Measurements from ENCODE around the gene IMMP2L. TPM values are rescaled to one million over a fixed set of nuclear protein-coding genes. Genes with fewer than 3 reads are reported as not detected.
"Not testable (repeated sequence)": the region's sequence is repeated elsewhere in the genome, so short reads cannot be mapped to it uniquely, and the experiment has no call there.

IMMP2L gene
- total RNA-seq, 2 experiments from 2014 or later = 17.4 to 30.2 TPM

- no peaks in the 10 kb centered on the region for H3K27me3 Mint-ChIP-seq
- H3K27ac Mint-ChIP-seq = no peak overlapping the region
- no peaks in the 10 kb centered on the region for H3K4me1 Mint-ChIP-seq (ENCODE audit: low read depth)
- peaks cover 26% of the 10 kb centered on the region for H3K36me3 Mint-ChIP-seq (ENCODE audit: low read depth)
- intact Hi-C loops (cut with micrococcal nuclease) = no loop called here
- CTCF ChIA-PET = no interaction called here
- no peak for DNase-seq
- TF ChIP-seq CTCF (IDR thresholded peaks at IDR 0.05) = no peak
- POLR2A ChIA-PET = no interaction called here
- no peak overlapping the region for H3K4me3 Mint-ChIP-seq
- ATAC-seq = no peak
- H3K9me3 Mint-ChIP-seq = peaks cover 5% of the 10 kb centered on the region
Observed at GRCh38 chr7:111475419-111475748, 86.9 kb downstream of the IMMP2L start.

- ATAC-seq (no peak), DNase-seq (no peak)
- ChIA-PET POLR2A (no interaction called here), CTCF (no interaction called here)
- Mint-ChIP-seq H3K4me1 (ENCODE audit: low read depth) (no peaks in the 10 kb centered on the region), H3K4me3 (no peak overlapping the region), H3K27ac (no peak overlapping the region), H3K36me3 (ENCODE audit: low read depth) (peaks cover 27% of the 10 kb centered on the region), H3K9me3 (peaks cover 5% of the 10 kb centered on the region), H3K27me3 (no peaks in the 10 kb centered on the region)
- intact Hi-C loops (cut with micrococcal nuclease) = no loop called here
- TF ChIP-seq CTCF (IDR thresholded peaks at IDR 0.05) = no peak
Observed at GRCh38 chr7:111474723-111475418, 87.4 kb downstream of the IMMP2L start.

DNA sequence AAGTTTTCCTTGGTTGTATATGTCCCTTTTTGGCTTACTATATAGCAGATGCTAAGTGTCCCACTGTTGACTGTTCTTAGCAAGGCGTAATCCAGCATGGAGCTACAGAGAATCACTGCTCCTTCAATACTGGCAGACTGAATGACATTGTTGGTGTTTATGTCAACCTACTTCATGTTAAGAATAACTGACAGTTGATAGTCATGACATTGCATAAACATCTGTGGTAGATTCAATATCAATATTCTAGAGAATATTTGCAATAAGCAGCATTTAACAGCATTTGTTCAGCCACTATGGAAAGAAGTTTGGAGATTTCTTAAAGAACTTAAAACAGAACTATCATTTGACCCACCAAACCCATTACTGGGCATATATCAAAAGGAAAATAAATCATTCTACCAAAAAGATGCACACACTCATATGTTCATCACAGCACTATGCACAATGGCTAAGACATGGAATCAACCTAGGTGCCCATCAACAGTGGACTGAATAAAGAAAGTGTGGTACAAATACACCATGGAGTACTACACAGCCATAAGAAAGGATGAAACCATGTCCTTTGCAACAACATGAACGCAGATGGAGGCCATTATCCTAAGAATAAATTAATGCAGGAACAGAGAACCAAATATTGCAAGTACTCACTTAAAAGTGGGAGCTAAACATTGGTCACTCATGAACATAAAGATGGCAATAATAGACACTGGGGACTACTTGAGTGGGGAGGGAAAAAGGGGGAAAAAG lies 88.7 kb downstream of the IMMP2L start:
- H3K4me3 Mint-ChIP-seq = no peak overlapping the region
- ChIA-PET CTCF (no interaction called here), POLR2A (no interaction called here)
- no peaks in the 10 kb centered on the region for H3K27me3 Mint-ChIP-seq
- ATAC-seq = no peak
- no peak overlapping the region for H3K27ac Mint-ChIP-seq
- H3K36me3 Mint-ChIP-seq (ENCODE audit: low read depth) = peaks cover 33% of the 10 kb centered on the region
- H3K9me3 Mint-ChIP-seq = peaks cover 11% of the 10 kb centered on the region
- H3K4me1 Mint-ChIP-seq (ENCODE audit: low read depth) = no peaks in the 10 kb centered on the region
- no peak for DNase-seq
- intact Hi-C loops (cut with micrococcal nuclease) = no loop called here
- TF ChIP-seq CTCF (IDR thresholded peaks at IDR 0.05) = no peak

DNA sequence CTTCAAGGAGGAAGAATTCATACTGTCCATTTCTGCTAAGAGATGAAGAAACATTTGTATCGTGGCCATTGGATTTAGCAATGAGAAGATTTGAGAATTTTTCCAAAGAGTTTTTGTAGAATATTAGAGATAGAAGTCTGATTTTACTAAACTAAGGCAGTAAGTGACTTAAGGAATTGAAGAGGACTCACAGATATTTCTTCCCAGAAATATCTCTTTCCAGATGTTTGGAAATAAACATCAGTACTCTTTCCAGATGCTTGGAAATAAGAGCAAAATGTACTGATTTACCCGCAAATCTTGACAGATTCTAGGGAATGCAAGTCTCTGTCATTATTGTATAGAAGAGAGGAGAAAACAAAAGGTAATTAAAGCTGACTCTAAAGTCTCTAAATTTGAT lies 91.3 kb downstream of the IMMP2L start:
- DNase-seq (no peak), ATAC-seq (no peak)
- H3K9me3 Mint-ChIP-seq = peaks cover 14% of the 10 kb centered on the region
- no peak overlapping the region for H3K4me3 Mint-ChIP-seq
- H3K4me1 Mint-ChIP-seq (ENCODE audit: low read depth) = no peaks in the 10 kb centered on the region
- H3K36me3 Mint-ChIP-seq (ENCODE audit: low read depth) = peaks cover 35% of the 10 kb centered on the region
- ChIA-PET CTCF (no interaction called here), POLR2A (no interaction called here)
- no peak overlapping the region for H3K27ac Mint-ChIP-seq
- intact Hi-C loops (cut with micrococcal nuclease) = no loop called here
- TF ChIP-seq CTCF (IDR thresholded peaks at IDR 0.05) = no peak
- no peaks in the 10 kb centered on the region for H3K27me3 Mint-ChIP-seq

GRCh38 chr7:111469894-111470293 lies 92.4 kb downstream of the IMMP2L start:
- peaks cover 17% of the 10 kb centered on the region for H3K9me3 Mint-ChIP-seq
- POLR2A ChIA-PET; H3K4me1 Mint-ChIP-seq (ENCODE audit: low read depth); intact Hi-C loops (cut with micrococcal nuclease); H3K27me3 Mint-ChIP-seq; ATAC-seq; H3K27ac Mint-ChIP-seq; CTCF ChIA-PET; DNase-seq; H3K4me3 Mint-ChIP-seq: not testable (repeated sequence)
- H3K36me3 Mint-ChIP-seq (ENCODE audit: low read depth) = peaks cover 36% of the 10 kb centered on the region

- H3K27ac Mint-ChIP-seq; intact Hi-C loops (cut with micrococcal nuclease); CTCF ChIA-PET; H3K4me1 Mint-ChIP-seq (ENCODE audit: low read depth); H3K4me3 Mint-ChIP-seq; DNase-seq; POLR2A ChIA-PET; ATAC-seq; H3K27me3 Mint-ChIP-seq: not testable (repeated sequence)
- Mint-ChIP-seq H3K9me3 (peaks cover 13% of the 10 kb centered on the region), H3K36me3 (ENCODE audit: low read depth) (peaks cover 17% of the 10 kb centered on the region)
Observed at GRCh38 chr7:111465774-111466173, 96.5 kb downstream of the IMMP2L start.

Data from activated CD8-positive, alpha-beta T cell treated with anti-CD3 and anti-CD28 coated beads for 36 hours (primary cell).